IPS-18a (cell line): ENCODE results near the gene KRT83.

ENCODE experiments used
- H3K27ac ChIP-seq: one replicate; pipeline ENCODE4 v1.5.1; 2013; ENCODE audit warnings: low read length
- H3K27me3 ChIP-seq: one replicate; pipeline ENCODE4 v1.6.1; 2013; ENCODE audit warnings: mild to moderate bottlenecking, low read length; ENCODE audit not compliant: control insufficient read depth, insufficient read depth
- H3K36me3 ChIP-seq: one replicate; pipeline ENCODE4 v1.6.1; 2013; ENCODE audit warnings: low read depth, low read length; ENCODE audit not compliant: control insufficient read depth
- H3K4me1 ChIP-seq: one replicate; pipeline ENCODE4 v1.6.1; 2013; ENCODE audit warnings: low read depth, low read length; ENCODE audit not compliant: control insufficient read depth
- H3K4me3 ChIP-seq: one replicate; pipeline ENCODE4 v1.5.1; 2013; ENCODE audit warnings: low read length
- H3K9ac ChIP-seq: one replicate; pipeline ENCODE4 v1.6.1; 2013; ENCODE audit warnings: mild to moderate bottlenecking, low read length, moderate library complexity
- H3K9me3 ChIP-seq: one replicate; pipeline ENCODE4 v1.6.1; 2013; ENCODE audit warnings: low read depth, low read length; ENCODE audit not compliant: control insufficient read depth

The KRT83 gene

GRCh38 chr12:52360663-52361271 is 39.6 kb upstream of the KRT83 start:
- H3K4me1 ChIP-seq = no peaks in the 10 kb centered on the region
- H3K36me3 ChIP-seq = no peaks in the 10 kb centered on the region

GRCh38 chr12:52360106-52360662 is 39.0 kb upstream of the KRT83 start:
- Histone ChIP-seq H3K4me1 (no peaks in the 10 kb centered on the region), H3K9me3 (no peaks in the 10 kb centered on the region), H3K36me3 (no peaks in the 10 kb centered on the region), H3K27me3 (no peaks in the 10 kb centered on the region), H3K27ac (no peak overlapping the region), H3K9ac (no peak overlapping the region), H3K4me3 (no peak overlapping the region)

More at GRCh38 chr12:52360663-52361271, 39.6 kb upstream of the KRT83 start:
- Histone ChIP-seq H3K4me3 (no peak overlapping the region), H3K27me3 (no peaks in the 10 kb centered on the region), H3K9ac (no peak overlapping the region), H3K9me3 (no peaks in the 10 kb centered on the region), H3K27ac (no peak overlapping the region)

GRCh38 chr12:52359621-52360061 is 38.4 kb upstream of the KRT83 start:
- no peak overlapping the region for H3K4me3 ChIP-seq
- H3K9ac ChIP-seq = no peak overlapping the region
- H3K36me3 ChIP-seq = no peaks in the 10 kb centered on the region
- H3K27ac ChIP-seq = no peak overlapping the region
- H3K27me3 ChIP-seq = no peaks in the 10 kb centered on the region
- no peaks in the 10 kb centered on the region for H3K4me1 ChIP-seq
- no peaks in the 10 kb centered on the region for H3K9me3 ChIP-seq

GRCh38 chr12:52358575-52359350 is 37.6 kb upstream of the KRT83 start:
- no peaks in the 10 kb centered on the region for H3K36me3 ChIP-seq

GRCh38 chr12:52356762-52357580 is 35.8 kb upstream of the KRT83 start:
- Histone ChIP-seq H3K9ac (no peak overlapping the region), H3K27me3 (no peaks in the 10 kb centered on the region), H3K9me3 (no peaks in the 10 kb centered on the region), H3K4me1 (no peaks in the 10 kb centered on the region), H3K27ac (no peak overlapping the region), H3K4me3 (no peak overlapping the region), H3K36me3 (no peaks in the 10 kb centered on the region)

More at GRCh38 chr12:52358575-52359350, 37.6 kb upstream of the KRT83 start:
- no peak overlapping the region for H3K9ac ChIP-seq
- H3K4me1 ChIP-seq = no peaks in the 10 kb centered on the region
- no peak overlapping the region for H3K4me3 ChIP-seq
- H3K9me3 ChIP-seq = no peaks in the 10 kb centered on the region
- H3K27ac ChIP-seq = no peak overlapping the region
- H3K27me3 ChIP-seq = no peaks in the 10 kb centered on the region

- Histone ChIP-seq H3K4me1 (no peaks in the 10 kb centered on the region), H3K27me3 (no peaks in the 10 kb centered on the region), H3K4me3 (no peak overlapping the region)
Observed at GRCh38 chr12:52356031-52356761, 35.0 kb upstream of the KRT83 start.

GRCh38 chr12:52355176-52355575 is 34.0 kb upstream of the KRT83 start:
- no peak overlapping the region for H3K9ac ChIP-seq
- H3K27me3 ChIP-seq = no peaks in the 10 kb centered on the region
- no peaks in the 10 kb centered on the region for H3K9me3 ChIP-seq
- H3K27ac ChIP-seq = no peak overlapping the region
- no peak overlapping the region for H3K4me3 ChIP-seq
- H3K36me3 ChIP-seq = no peaks in the 10 kb centered on the region
- no peaks in the 10 kb centered on the region for H3K4me1 ChIP-seq

More at GRCh38 chr12:52356031-52356761, 35.0 kb upstream of the KRT83 start:
- no peaks in the 10 kb centered on the region for H3K36me3 ChIP-seq
- H3K9ac ChIP-seq = no peak overlapping the region
- no peaks in the 10 kb centered on the region for H3K9me3 ChIP-seq
- H3K27ac ChIP-seq = no peak overlapping the region

GRCh38 chr12:52354200-52354599 is 33.0 kb upstream of the KRT83 start:
- no peak overlapping the region for H3K4me3 ChIP-seq
- no peaks in the 10 kb centered on the region for H3K27me3 ChIP-seq
- H3K27ac ChIP-seq = no peak overlapping the region
- H3K4me1 ChIP-seq = no peaks in the 10 kb centered on the region
- H3K9ac ChIP-seq = no peak overlapping the region
- no peaks in the 10 kb centered on the region for H3K36me3 ChIP-seq
- H3K9me3 ChIP-seq = no peaks in the 10 kb centered on the region

GRCh38 chr12:52353766-52354165 is 32.6 kb upstream of the KRT83 start:
- no peaks in the 10 kb centered on the region for H3K36me3 ChIP-seq
- no peak overlapping the region for H3K4me3 ChIP-seq
- H3K9ac ChIP-seq = no peak overlapping the region
- no peaks in the 10 kb centered on the region for H3K4me1 ChIP-seq
- no peak overlapping the region for H3K27ac ChIP-seq
- no peaks in the 10 kb centered on the region for H3K9me3 ChIP-seq
- H3K27me3 ChIP-seq = no peaks in the 10 kb centered on the region

- Histone ChIP-seq H3K4me3 (no peak overlapping the region), H3K27ac (no peak overlapping the region), H3K9ac (no peak overlapping the region), H3K36me3 (no peaks in the 10 kb centered on the region), H3K4me1 (no peaks in the 10 kb centered on the region), H3K27me3 (no peaks in the 10 kb centered on the region), H3K9me3 (no peaks in the 10 kb centered on the region)
Observed at GRCh38 chr12:52352951-52353350, 31.8 kb upstream of the KRT83 start.
